NCI-H2081 (cell line): ENCODE results near the gene SLC10A6.
A peak's percentile ranks its signal among the peaks of the same experiment; 100 is the strongest.
"Not testable (repeated sequence)": the region's sequence is repeated elsewhere in the genome, so short reads cannot be mapped to it uniquely, and the experiment has no call there.

Source experiments
- DNase-seq, 2 experiments: peaks; one replicate each; lab custom pipeline; 2025; lab: John Stamatoyannopoulos, UW

Gene SLC10A6

GRCh38 chr4:86848732-86849619 is at the start of gene SLC10A6:
Gene SLC10A6, minus strand, starts transcription at chr4:86849384. Its CDS starts 269 bp downstream, at chr4:86849115.
- DNase-seq, result no peak

- no peak for DNase-seq
Measured at GRCh38 chr4:86898562-86898961, 49.4 kb upstream of the SLC10A6 start.

- no peak for DNase-seq
Measured at GRCh38 chr4:86896596-86896995, 47.4 kb upstream of the SLC10A6 start.

GRCh38 chr4:86895692-86896488 is 46.7 kb upstream of the SLC10A6 start:
- DNase-seq, result peak; percentile 47 to 68

- DNase-seq, result no peak
Measured at GRCh38 chr4:86894455-86894854, 45.3 kb upstream of the SLC10A6 start.

- DNase-seq, result no peak
Measured at GRCh38 chr4:86893136-86893535, 44.0 kb upstream of the SLC10A6 start.

GRCh38 chr4:86892636-86892960 is 43.4 kb upstream of the SLC10A6 start:
- peak in 1 of 2 experiments; percentile 18 for DNase-seq

- DNase-seq, result peak; percentile 41 to 65
Measured at GRCh38 chr4:86891762-86892635, 42.8 kb upstream of the SLC10A6 start, which contains the start of gene C4orf36. Gene C4orf36, minus strand, starts transcription at chr4:86892422. Its CDS starts 902 bp downstream, at chr4:86891520.

- DNase-seq, result no peak
Measured at GRCh38 chr4:86890790-86891189, 41.6 kb upstream of the SLC10A6 start.

- no peak for DNase-seq
Measured at GRCh38 chr4:86879641-86880040, 30.5 kb upstream of the SLC10A6 start.

GRCh38 chr4:86878640-86879039 is 29.5 kb upstream of the SLC10A6 start:
- no peak for DNase-seq

GRCh38 chr4:86876894-86877685 is 27.9 kb upstream of the SLC10A6 start:
- no peak for DNase-seq

- not testable (repeated sequence) for DNase-seq
Measured at GRCh38 chr4:86875436-86875835, 26.3 kb upstream of the SLC10A6 start.

- DNase-seq, result no peak
Measured at GRCh38 chr4:86872135-86872534, 23.0 kb upstream of the SLC10A6 start.

- DNase-seq, result no peak
Measured at GRCh38 chr4:86870442-86871069, 21.4 kb upstream of the SLC10A6 start.

GRCh38 chr4:86857341-86858052 is 8.3 kb upstream of the SLC10A6 start:
- no peak for DNase-seq

- no peak for DNase-seq
Measured at GRCh38 chr4:86856896-86857295, 7.7 kb upstream of the SLC10A6 start.

- no peak for DNase-seq
Measured at GRCh38 chr4:86855572-86855971, 6.4 kb upstream of the SLC10A6 start.

- DNase-seq, result no peak
Measured at GRCh38 chr4:86853209-86853608, 4.0 kb upstream of the SLC10A6 start.

- DNase-seq, result no peak
Measured at GRCh38 chr4:86848136-86848535, 1.0 kb downstream of the SLC10A6 start.
